A673 (cell line): ENCODE data around the gene CTSA. TPM values are rescaled to one million over a fixed set of nuclear protein-coding genes. Genes with fewer than 3 reads are reported as not detected.
A peak's percentile ranks its signal among the peaks of the same experiment; 100 is the strongest.

ENCODE experiments used
- BruUV-seq: library from RNA; stranded (reverse); fragments of 400-500 nt; replicated peaks from 2 replicates; lab custom pipeline; 2021; lab: Mats Ljungman, UMichigan
- CTCF ChIA-PET: fragments of 300-600 bp; sonication (Branson Sonifier 250); formaldehyde crosslinking; loops from one replicate; lab custom pipeline; 2022; ENCODE audit warnings: antibody characterized with exemption; lab: Charles Lee
- POLR2A ChIA-PET: fragments of 300-600 bp; sonication (Branson Sonifier 250); formaldehyde crosslinking; loops from one replicate; lab custom pipeline; 2022; ENCODE audit warnings: antibody characterized with exemption; ENCODE audit not compliant: low non-redundant PET; lab: Charles Lee
- DNase-seq: peaks from one replicate; pipeline ENCODE4 v3.0.0-alpha.2; 2015; ENCODE audit warnings: low spot score
- H3K27ac ChIP-seq: fragments of 200-600 bp; sonication (generic); 2 replicates; pipeline ENCODE4 v1.5.1; 2016; ENCODE audit warnings: mixed run types, low read depth, mild to moderate bottlenecking, mixed read lengths, antibody characterized with exemption, low read length; ENCODE audit not compliant: poor library complexity, severe bottlenecking
- H3K27me3 ChIP-seq: fragments of 200-600 bp; sonication (generic); replicated peaks from 2 replicates; pipeline ENCODE4 v1.6.1; 2017; ENCODE audit warnings: mixed run types, low read depth, mild to moderate bottlenecking, mixed read lengths, antibody characterized with exemption, low read length; ENCODE audit not compliant: insufficient read depth, poor library complexity
- H3K36me3 ChIP-seq: fragments of 200-600 bp; sonication (generic); 2 replicates; pipeline ENCODE4 v1.6.1; 2016; ENCODE audit warnings: mixed run types, mild to moderate bottlenecking, mixed read lengths, antibody characterized with exemption, low read length; ENCODE audit not compliant: insufficient read depth, poor library complexity, severe bottlenecking
- H3K4me1 ChIP-seq: fragments of 200-600 bp; sonication (generic); 2 replicates; pipeline ENCODE4 v1.6.1; 2017; ENCODE audit warnings: mixed run types, mild to moderate bottlenecking, mixed read lengths, antibody characterized with exemption, low read length; ENCODE audit not compliant: insufficient read depth, poor library complexity, severe bottlenecking
- H3K4me3 ChIP-seq: fragments of 200-600 bp; sonication (generic); 2 replicates; pipeline ENCODE4 v1.5.1; 2016; ENCODE audit warnings: low read depth, mixed run types, mild to moderate bottlenecking, mixed read lengths, low read length; ENCODE audit not compliant: poor library complexity, severe bottlenecking
- H3K9me3 ChIP-seq: fragments of 200-600 bp; sonication (generic); 2 replicates; pipeline ENCODE4 v1.6.1; 2016; ENCODE audit warnings: mixed run types, low read depth, mild to moderate bottlenecking, mixed read lengths, antibody characterized with exemption, low read length; ENCODE audit not compliant: poor library complexity, severe bottlenecking
- EZH2 ChIP-seq: fragments of 200-600 bp; sonication (generic); IDR thresholded peaks from 2 replicates; pipeline ENCODE4 v1.6.1; 2017; ENCODE audit warnings: borderline replicate concordance, low read depth, mild to moderate bottlenecking, mixed read lengths, antibody characterized with exemption, low read length; ENCODE audit not compliant: poor library complexity, severe bottlenecking
- intact Hi-C: fragments of 100-400 bp; cut with micrococcal nuclease; formaldehyde crosslinking; loops from one replicate; pipeline ENCODE4 v1.10.0; 2022; ENCODE audit not compliant: unreplicated experiment
- total RNA-seq: library from RNA; stranded (reverse); gene quantifications from 2 replicates; pipeline ENCODE4 v1.2.3, GENCODE V29; 2021
- TF ChIP-seq, protein P1 (sequence below): fragments of 300-800, 200-600 bp; sonication (generic); conservative IDR thresholded peaks from 2 replicates; pipeline ENCODE4 v1.5.1; 2017; ENCODE audit warnings: low read depth, mild to moderate bottlenecking, antibody characterized with exemption, low read length, moderate library complexity, mixed read lengths

CTSA gene
- total RNA-seq, 1 experiment from 2014 or later: 83.5 TPM

DNA sequence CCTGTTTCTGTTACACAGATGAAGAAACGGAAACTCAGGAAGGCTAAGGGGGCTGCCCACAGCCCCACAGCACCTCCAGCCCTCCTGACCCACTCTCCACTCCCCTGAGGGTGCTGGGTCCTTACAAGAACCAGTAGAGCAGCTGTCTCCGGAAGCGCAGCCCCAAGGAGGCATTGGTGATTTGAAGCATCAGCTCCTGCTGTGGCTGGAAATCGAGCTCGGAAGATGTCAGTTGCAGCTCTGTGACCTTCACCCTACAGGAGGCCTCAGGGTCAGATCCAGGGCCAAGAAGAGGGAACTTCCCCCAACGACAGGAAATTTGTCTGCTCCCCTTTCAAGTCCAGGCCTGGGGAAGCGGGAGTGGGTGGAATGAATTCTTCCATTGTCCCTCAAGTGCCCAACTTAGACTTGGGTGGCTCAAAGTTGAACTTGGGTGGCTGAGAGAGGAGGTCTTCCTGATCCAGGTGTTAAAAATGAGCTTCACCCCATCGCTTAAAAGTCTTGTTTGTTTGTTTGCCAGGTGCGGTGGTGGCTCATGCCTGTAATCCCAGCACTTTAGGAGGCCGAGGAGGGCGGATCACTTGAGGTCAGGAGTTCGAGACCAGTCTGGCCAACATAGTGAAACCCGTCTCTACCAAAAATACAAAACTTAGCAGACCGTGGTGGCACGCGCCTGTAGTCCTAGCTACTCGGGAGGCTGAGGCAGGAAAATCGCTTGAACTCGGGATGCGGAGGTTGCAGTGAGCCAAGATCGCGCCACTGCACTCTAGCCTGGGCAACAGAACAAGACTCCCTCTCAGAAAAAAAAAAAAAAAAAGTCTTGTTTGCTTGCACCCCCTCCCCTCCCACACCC, 18.9 kb downstream of the CTSA start:
- Histone ChIP-seq H3K27ac (no peak overlapping the region), H3K4me1 (peaks cover 17% of the 10 kb centered on the region), H3K36me3 (peaks cover 19% of the 10 kb centered on the region), H3K27me3 (no peaks in the 10 kb centered on the region), H3K9me3 (no peaks in the 10 kb centered on the region), H3K4me3 (peak overlapping the region; percentile 63)
- no peak for DNase-seq
- ChIA-PET CTCF (no interaction called here), POLR2A (no interaction called here)
- intact Hi-C loops: loop anchor here (1.0 kb wide), 1 partner anchor 23 kb away; no protein-coding TSS in a partner anchor
- no peak for TF ChIP-seq EZH2
- TF ChIP-seq, protein P1, sequence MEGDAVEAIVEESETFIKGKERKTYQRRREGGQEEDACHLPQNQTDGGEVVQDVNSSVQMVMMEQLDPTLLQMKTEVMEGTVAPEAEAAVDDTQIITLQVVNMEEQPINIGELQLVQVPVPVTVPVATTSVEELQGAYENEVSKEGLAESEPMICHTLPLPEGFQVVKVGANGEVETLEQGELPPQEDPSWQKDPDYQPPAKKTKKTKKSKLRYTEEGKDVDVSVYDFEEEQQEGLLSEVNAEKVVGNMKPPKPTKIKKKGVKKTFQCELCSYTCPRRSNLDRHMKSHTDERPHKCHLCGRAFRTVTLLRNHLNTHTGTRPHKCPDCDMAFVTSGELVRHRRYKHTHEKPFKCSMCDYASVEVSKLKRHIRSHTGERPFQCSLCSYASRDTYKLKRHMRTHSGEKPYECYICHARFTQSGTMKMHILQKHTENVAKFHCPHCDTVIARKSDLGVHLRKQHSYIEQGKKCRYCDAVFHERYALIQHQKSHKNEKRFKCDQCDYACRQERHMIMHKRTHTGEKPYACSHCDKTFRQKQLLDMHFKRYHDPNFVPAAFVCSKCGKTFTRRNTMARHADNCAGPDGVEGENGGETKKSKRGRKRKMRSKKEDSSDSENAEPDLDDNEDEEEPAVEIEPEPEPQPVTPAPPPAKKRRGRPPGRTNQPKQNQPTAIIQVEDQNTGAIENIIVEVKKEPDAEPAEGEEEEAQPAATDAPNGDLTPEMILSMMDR: no peak
- BruUV-seq: no TSS peak

DNA sequence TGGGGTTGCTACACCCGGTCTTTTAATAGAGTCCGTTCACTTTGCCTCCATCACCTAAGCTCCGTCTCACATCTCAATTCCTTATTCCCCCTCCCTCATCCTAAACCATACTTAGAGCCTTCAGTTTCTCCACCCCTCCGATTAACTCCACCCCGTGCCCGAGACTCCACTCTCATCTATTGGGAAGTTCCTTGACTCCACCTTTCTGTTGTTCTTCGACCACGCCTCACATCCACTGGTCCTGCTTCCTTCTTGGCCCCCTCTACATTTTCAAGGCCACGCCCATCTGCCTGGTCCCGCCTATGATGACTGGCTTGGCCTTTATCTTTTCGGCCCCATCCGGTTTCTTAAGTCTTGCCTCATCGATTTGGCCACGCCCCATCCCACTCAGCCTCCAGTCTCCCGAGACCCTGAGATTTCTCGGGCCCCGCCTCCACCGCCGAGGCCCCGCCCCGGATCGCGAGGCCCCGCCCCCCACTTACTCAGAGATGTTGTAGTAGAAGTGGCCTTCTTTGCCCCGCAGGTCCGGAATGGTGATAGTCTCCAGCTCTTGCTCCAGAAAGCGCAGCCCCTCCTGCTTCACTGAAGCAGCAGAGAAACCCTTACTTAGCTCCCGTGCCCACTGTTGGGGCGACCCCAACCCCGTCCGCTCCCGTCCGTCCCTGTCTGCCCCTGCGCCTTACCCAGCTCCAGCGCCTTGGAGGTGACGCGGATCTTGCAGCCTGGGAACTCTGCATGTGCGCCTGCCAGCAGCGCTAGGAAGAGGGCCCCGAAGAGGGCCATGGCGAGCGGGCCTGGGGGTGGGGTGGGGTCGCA, 19.7 kb downstream of the CTSA start:
- H3K9me3 ChIP-seq: no peaks in the 10 kb centered on the region
- ChIA-PET CTCF (no interaction called here), POLR2A (interaction anchor here (0.6 kb wide), 1 partner anchor 19 kb away, joined by 5 read pairs; no protein-coding TSS in a partner anchor)
- H3K27me3 ChIP-seq: no peaks in the 10 kb centered on the region
- H3K36me3 ChIP-seq: peaks cover 14% of the 10 kb centered on the region
- TF ChIP-seq, protein P1: no peak
- no peak for TF ChIP-seq EZH2
- intact Hi-C loops: loop anchor here (1.0 kb wide), 1 partner anchor 22 kb away; no protein-coding TSS in a partner anchor
- peak; percentile 100 for DNase-seq
- no TSS peak for BruUV-seq
- peak overlapping the region; percentile 63 for H3K4me3 ChIP-seq
- H3K27ac ChIP-seq: peak overlapping the region; percentile 81
- peaks cover 17% of the 10 kb centered on the region for H3K4me1 ChIP-seq
